ENCODE measurements around the gene GABPA.
"Not testable (repeated sequence)": the region's sequence is repeated elsewhere in the genome, so short reads cannot be mapped to it uniquely, and the experiment has no call there.

GABPA gene

GRCh38 chr21:25737421-25737820, 2.6 kb downstream of the GABPA start:
- DNase-seq (ENCODE audit: low read depth in 2 of 2) = no peak

GRCh38 chr21:25742900-25743299, 8.1 kb downstream of the GABPA start:
- no peak for DNase-seq (ENCODE audit: low read depth in 2 of 2)

GRCh38 chr21:25744854-25745253, 10.1 kb downstream of the GABPA start:
- no peak for DNase-seq (ENCODE audit: low read depth in 2 of 2)

GRCh38 chr21:25750085-25750484, 15.3 kb downstream of the GABPA start:
- no peak for DNase-seq (ENCODE audit: low read depth in 2 of 2)

DNA sequence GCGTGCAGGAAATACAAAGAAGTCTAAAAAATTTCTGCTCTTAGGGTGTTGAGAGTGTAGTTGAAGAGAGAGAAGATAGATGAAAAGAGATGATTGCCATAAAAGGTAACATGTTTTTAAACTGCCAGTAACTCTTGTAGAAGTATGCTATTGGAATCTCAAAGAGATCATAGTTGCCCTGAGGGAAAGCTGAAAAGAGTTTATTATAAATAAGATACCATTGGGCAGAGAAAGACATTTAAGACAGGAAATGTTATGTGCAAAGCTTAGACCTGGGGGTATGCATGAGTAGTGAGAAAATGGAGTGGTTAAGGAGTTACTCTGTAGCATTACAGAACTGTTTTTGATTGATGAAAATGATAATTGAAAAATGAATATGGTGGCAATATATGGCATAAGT, 17.6 kb downstream of the GABPA start:
- DNase-seq (ENCODE audit: low read depth in 2 of 2) = no peak

- DNase-seq (ENCODE audit: low read depth in 2 of 2) = no peak
Observed at GRCh38 chr21:25756190-25756932, 21.6 kb downstream of the GABPA start.

GRCh38 chr21:25757531-25757930, 22.8 kb downstream of the GABPA start:
- no peak for DNase-seq (ENCODE audit: low read depth in 2 of 2)

DNA sequence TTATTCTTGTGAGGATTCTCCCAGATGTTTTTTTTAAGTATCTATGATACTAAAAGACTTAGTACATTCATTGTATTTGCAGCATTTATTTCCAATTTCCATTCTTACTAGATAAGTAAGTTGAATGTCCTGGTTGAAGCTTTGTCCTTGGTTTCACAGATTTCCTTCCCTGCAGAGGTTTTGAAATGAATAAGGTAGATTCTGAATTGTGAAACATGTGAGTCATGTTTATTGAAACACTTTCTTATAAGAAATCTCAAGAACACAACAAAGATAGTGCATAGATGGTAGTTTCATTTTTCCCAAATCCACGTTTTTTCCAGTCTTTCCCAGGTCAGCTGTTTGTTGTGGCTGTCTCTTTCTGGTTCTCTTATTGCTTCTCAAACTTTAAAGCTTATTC, 24.8 kb downstream of the GABPA start:
- DNase-seq (ENCODE audit: low read depth in 2 of 2) = no peak

DNA sequence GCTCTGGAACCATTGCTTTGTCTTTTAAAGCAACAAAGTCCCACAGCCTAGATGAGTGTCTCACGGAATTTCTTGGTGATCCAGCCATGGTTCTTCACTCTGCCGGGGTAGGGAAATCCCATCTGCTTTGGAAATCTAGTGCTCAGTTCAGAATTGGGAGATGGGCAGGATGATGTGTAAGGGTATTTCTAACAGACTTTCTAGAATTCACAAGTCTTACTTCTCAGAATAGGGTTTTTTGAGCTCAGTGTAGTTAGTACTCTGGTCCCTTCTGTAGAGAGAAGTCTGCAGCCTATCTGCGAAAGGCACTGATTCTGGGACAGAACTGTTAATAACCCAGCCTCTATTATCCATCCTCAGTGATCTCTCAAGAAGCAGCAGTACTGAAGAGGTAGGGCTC, 25.3 kb downstream of the GABPA start:
- DNase-seq (ENCODE audit: low read depth in 2 of 2) = no peak

- no peak for DNase-seq (ENCODE audit: low read depth in 2 of 2)
Observed at GRCh38 chr21:25760677-25761076, 25.9 kb downstream of the GABPA start.

GRCh38 chr21:25764065-25764464, 29.3 kb downstream of the GABPA start:
- no peak for DNase-seq (ENCODE audit: low read depth in 2 of 2)

DNA sequence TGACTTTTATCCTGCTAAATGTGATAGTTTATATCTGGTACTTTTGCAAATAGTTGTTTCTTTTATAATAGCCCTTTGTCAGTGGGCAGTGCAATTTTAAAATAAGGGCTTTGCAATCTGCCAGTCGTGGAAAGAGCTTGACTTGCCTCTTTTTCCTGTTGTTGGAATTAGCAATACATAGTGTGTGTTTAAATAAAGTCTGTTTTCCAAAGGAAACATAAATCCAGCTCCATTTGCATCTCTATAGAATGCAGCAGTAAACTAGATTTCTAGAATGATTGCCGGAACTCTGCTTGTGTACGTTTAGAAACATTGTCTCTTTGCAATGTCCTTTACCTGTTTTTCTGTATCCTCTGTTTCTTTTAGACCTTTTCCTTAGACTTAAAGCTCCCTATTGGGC, 33.1 kb downstream of the GABPA start:
- no peak for DNase-seq (ENCODE audit: low read depth in 2 of 2)

DNA sequence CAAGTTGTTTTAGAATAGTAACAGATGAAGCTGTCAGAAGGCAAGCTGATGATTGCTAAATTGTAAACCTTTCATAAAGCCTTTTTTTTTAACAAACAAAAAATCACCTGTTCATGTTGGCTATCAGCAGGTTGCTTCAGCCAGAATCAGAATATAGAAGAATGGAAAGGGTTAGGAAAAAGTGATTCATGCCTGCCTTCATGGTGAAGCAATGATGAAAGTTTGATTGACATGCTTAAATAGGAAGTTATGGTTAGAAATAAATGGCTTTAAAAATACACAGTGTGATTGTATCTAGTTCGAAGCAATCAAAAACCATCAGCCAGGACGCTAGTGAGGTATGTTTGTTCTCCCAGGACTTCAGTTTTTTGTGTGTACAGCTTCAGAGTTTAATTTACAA, 37.9 kb downstream of the GABPA start:
- no peak for DNase-seq (ENCODE audit: low read depth in 2 of 2)

DNA sequence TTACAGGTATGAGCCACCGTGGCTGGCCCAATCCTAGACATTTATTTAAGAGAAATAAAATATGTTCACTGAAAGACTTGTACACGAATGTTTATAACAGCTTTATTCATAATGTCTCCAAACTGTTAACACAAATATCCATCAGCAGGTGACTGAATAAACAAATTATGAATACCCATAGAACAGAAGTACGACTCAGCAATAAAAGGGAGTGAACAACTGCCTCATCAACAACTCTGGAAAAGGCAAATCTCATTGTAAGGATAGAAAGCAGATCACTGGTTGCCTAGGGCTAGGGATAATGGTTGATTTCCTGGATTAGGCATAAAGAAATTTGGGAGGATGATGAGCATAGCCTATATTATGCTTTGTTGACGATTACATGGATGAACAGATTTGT, 41.7 kb downstream of the GABPA start:
- DNase-seq (ENCODE audit: low read depth in 2 of 2) = no peak

- DNase-seq (ENCODE audit: low read depth in 2 of 2) = not testable (repeated sequence)
Observed at GRCh38 chr21:25778126-25778875, 43.5 kb downstream of the GABPA start.

- no peak for DNase-seq (ENCODE audit: low read depth in 2 of 2)
Observed at GRCh38 chr21:25788677-25789076, 53.9 kb downstream of the GABPA start.

DNA sequence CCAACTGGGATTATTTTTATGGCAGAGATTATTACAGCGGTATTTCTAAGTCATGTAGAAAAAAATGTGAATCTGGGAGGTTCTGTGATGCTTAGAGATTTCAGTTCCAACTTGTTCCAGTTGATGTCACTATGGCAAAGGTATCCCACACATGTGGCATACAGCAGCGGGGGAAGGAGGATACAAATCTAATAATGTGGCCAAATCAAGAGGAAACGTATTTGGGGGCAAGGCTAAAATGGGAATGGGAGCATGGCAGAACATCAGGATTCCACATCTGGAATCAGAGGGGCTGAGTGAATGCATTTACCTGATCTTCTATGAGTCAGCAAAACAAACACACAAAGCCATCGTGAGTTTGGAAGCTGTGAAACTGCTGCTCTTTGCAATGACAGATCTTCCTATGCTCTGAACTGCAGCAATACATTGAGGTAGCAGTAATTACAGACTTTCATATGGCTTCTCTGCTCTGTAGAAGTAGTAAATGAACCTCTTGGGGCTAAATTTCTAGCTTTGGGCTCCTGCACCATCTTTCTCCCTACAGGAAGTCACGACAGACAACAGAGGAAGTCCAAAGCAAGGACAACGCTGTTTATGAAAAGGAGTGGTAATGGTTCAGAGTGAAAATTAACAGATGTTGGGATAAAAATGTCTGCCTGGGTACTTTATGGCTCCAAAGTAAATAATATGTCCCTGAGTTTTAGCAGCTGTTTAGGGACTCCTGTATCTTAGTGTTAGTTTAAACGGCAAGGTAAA, 55.5 kb downstream of the GABPA start:
- no peak for DNase-seq (ENCODE audit: low read depth in 2 of 2)

- DNase-seq (ENCODE audit: low read depth in 2 of 2) = no peak
Observed at GRCh38 chr21:25790878-25791204, 56.1 kb downstream of the GABPA start.

DNA sequence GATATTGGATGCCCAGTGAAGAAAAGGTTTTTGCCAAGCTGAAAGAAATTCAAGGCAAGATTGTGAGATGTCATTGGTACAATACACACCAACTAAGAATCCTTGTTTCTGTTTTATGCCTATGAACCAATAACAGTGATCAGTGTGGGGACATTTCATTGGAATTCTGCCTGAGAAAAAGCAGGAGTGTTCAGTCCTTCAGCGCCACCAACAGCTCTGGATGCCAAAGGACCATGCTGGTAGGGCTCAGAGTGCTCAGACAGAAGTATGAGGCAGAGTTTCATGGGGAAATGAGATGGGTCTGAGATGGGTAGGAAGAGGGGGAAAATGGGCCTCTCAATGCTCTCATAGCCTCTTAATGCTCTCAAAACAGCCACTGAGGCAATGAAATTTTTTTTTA, 56.5 kb downstream of the GABPA start:
- no peak for DNase-seq (ENCODE audit: low read depth in 2 of 2)

- peak; percentile 50 to 61 for DNase-seq (ENCODE audit: low read depth in 2 of 2)
Observed at GRCh38 chr21:25801217-25802014, 66.6 kb downstream of the GABPA start.

DNA sequence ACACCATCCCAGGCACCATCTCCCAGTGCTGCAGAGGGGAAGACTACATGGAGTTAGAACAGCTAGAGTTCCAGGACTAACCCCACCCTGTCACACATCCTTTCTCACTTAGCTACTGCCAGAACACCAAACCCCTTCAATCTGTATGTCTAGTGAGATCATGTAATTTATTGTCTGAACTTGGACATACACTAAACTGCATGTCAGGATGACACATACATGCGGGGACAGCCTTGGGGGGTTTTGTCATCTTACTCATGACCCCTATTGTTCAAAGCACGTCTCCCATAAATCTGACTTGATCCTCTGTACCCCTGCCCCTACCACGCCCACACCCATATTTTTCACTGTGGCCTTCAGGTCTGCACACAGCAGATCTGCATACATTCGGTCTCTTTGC, 71.3 kb downstream of the GABPA start:
- no peak for DNase-seq (ENCODE audit: low read depth in 2 of 2)

DNA sequence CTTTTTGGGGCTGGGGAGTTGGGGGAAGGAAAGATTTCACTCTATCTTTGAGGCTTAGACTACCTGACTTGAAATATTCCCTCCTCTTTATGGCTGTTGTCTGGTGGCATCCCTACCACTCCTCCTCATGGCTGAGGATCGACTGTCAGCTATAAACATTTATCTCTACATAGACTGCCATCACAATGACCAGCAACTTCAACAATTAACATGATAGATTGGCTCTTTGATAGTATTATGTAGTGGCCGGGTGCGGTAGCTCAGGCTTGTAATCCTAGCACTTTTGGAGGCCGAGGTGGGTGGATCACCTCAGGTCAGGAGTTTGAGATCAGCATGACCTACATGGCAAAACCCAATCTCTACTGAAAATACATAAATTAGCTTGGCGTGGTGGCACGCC, 72.4 kb downstream of the GABPA start:
- DNase-seq (ENCODE audit: low read depth in 2 of 2) = no peak

Data from stimulated activated CD8-positive, alpha-beta memory T cell treated with anti-CD3 and anti-CD28 coated beads, Interleukin-2, amount 100 ng/mL, for 1 hour (primary cell).